ENCODE results near the gene LRRTM4. TPM values are rescaled to one million over a fixed set of nuclear protein-coding genes. Genes with fewer than 3 reads are reported as not detected.

Gene LRRTM4
- total and polyA plus RNA-seq, 2 of the 13 experiments (the other 11 are each of a cell fraction or from before 2014, with no cell fraction given): 1.2 TPM

- TF ChIP-seq POLR2AphosphoS2 (IDR thresholded peaks at IDR 0.05; ENCODE audit: low read depth, low read length): no peak
These were observed 45.5 kb upstream of the LRRTM4 start (continued) for GRCh38 chr2:77567723-77568122.

GRCh38 chr2:77566582-77566981 lies 44.4 kb upstream of the LRRTM4 start:
- no peak overlapping the region for H3K4me2 ChIP-seq (ENCODE audit: low read depth, low read length)
- TF ChIP-seq HNF4A (CRISPR knock-in tag; IDR thresholded peaks at IDR 0.05): peak; percentile 25; the same call in 1 of the 2 replicates
- TF ChIP-seq, protein P1, sequence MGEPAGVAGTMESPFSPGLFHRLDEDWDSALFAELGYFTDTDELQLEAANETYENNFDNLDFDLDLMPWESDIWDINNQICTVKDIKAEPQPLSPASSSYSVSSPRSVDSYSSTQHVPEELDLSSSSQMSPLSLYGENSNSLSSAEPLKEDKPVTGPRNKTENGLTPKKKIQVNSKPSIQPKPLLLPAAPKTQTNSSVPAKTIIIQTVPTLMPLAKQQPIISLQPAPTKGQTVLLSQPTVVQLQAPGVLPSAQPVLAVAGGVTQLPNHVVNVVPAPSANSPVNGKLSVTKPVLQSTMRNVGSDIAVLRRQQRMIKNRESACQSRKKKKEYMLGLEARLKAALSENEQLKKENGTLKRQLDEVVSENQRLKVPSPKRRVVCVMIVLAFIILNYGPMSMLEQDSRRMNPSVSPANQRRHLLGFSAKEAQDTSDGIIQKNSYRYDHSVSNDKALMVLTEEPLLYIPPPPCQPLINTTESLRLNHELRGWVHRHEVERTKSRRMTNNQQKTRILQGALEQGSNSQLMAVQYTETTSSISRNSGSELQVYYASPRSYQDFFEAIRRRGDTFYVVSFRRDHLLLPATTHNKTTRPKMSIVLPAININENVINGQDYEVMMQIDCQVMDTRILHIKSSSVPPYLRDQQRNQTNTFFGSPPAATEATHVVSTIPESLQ (CRISPR knock-in tag; conservative IDR thresholded peaks at IDR 0.05): no peak
- peak; percentile 75 for TF ChIP-seq ARID5B (CRISPR knock-in tag; IDR thresholded peaks at IDR 0.05)
- TF ChIP-seq ZNF646 (CRISPR knock-in tag; IDR thresholded peaks at IDR 0.05): no peak
- no peak for TF ChIP-seq SNAI1 (CRISPR knock-in tag; IDR thresholded peaks at IDR 0.05; ENCODE audit: borderline replicate concordance)
- TF ChIP-seq NR2F2 (IDR thresholded peaks at IDR 0.05; ENCODE audit: borderline replicate concordance, low read depth): 0 out of 2 replicates have a peak, but pooled peaks have one; percentile 53
- peak; percentile 73 for TF ChIP-seq FOXA3 (CRISPR knock-in tag; IDR thresholded peaks at IDR 0.05)
- no peak for TF ChIP-seq YEATS2 (CRISPR knock-in tag; IDR thresholded peaks at IDR 0.05; ENCODE audit: borderline replicate concordance)
- peak; percentile 80; the same call in 1 of the 2 replicates for TF ChIP-seq FOSL2 (CRISPR knock-in tag; IDR thresholded peaks at IDR 0.05)
- TF ChIP-seq SAP130 (CRISPR knock-in tag; IDR thresholded peaks at IDR 0.05; ENCODE audit: low read depth): peak; percentile 50; the same call in 1 of the 2 replicates
- TF ChIP-seq SMC3 (IDR thresholded peaks at IDR 0.05; ENCODE audit: low read length): no peak

More at GRCh38 chr2:77566582-77566981, 44.4 kb upstream of the LRRTM4 start:
- in situ Hi-C loops (cut with HindIII; ENCODE audit: extremely low pct_ligation_motif_present, low pct_unique_long_range_greater_than_20kb): no loop called here
- no peak overlapping the region for H3K9ac ChIP-seq (ENCODE audit: insufficient read depth, low read depth, low read length)
- no peaks in the 10 kb centered on the region for H3K79me2 ChIP-seq (ENCODE audit: insufficient read depth, low read length)
- peak; percentile 68 for DNase-seq (ENCODE audit: low spot score)
- H4K20me1 ChIP-seq (ENCODE audit: insufficient read depth, low read length): no peaks in the 10 kb centered on the region
- peaks cover 10% of the 10 kb centered on the region for H3K4me1 ChIP-seq (ENCODE audit: insufficient read depth, low read length)
- intact Hi-C loops (cut with micrococcal nuclease; ENCODE audit: unreplicated experiment): no loop called here
- peak; percentile 76 for ATAC-seq
- no peaks in the 10 kb centered on the region for H3K36me3 ChIP-seq (replicated peaks in 1 of 2; ENCODE audit: control insufficient read depth in 1 of 2, insufficient read depth in 2 of 2, low read length in 2 of 2)
- 25% methylated on average over 3 of the region's 3 CpGs for WGBS (ENCODE audit: low lambda C conversion rate)
- FAIRE-seq: no peak
- H3K9me3 ChIP-seq (ENCODE audit: low read length): no peaks in the 10 kb centered on the region
- H3K27ac ChIP-seq (ENCODE audit: extremely low read length, insufficient read depth, low read length): no peak overlapping the region
- CTCF ChIA-PET (ENCODE audit: low intra/inter-chr PET ratio, low total read pairs): no interaction called here
- POLR2A ChIA-PET: no interaction called here
- no peak overlapping the region for H3K4me3 ChIP-seq (replicated peaks in 1 of 3; ENCODE audit: insufficient read depth in 1 of 3, low read depth in 2 of 3, low read length in 3 of 3)
- no peaks in the 10 kb centered on the region for H3K27me3 ChIP-seq (ENCODE audit: control insufficient read depth in 1 of 2, insufficient read depth in 2 of 2, low read length in 2 of 2)
- no TSS peak for BruUV-seq (replicated peaks)
- H2AFZ ChIP-seq (ENCODE audit: low read length): no peak overlapping the region
